GM12872 (cell line): ENCODE measurements around the gene GHSR.

Experiments
- CTCF ChIP-seq: IDR thresholded peaks from 3 replicates; pipeline ENCODE4 v1.5.1; 2011; ENCODE audit warnings: low read depth, mild to moderate bottlenecking, low read length, moderate library complexity; ENCODE audit not compliant: insufficient read depth

GHSR gene

GRCh38 chr3:172437713-172438112 is 10.5 kb downstream of the GHSR start:
- TF ChIP-seq CTCF = no peak

- TF ChIP-seq CTCF = no peak
Observed at GRCh38 chr3:172415323-172415722, 32.9 kb downstream of the GHSR start.

DNA sequence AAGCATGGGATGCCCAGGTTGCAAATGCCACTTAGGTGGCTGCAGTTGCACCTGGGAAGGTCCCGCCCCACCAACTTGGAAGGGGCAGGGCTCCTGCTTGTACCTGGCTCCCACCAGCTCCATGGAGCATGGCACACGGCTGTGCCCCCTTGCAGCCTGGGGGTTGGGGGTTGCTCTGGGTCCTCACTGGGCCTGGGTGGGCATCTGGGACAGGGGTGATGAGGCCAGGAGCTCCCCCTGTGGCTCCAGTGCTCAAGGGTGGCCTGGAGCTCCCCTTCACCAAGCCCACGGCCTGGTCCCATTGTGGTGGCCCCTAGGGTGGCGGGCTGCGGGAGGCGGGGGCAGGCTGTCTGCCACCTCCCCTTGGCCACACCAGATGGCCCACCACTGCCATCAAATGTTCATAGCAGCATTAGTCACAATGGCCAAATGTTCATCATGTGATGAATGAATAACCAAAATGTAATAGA is 36.7 kb downstream of the GHSR start:
- TF ChIP-seq CTCF = no peak

DNA sequence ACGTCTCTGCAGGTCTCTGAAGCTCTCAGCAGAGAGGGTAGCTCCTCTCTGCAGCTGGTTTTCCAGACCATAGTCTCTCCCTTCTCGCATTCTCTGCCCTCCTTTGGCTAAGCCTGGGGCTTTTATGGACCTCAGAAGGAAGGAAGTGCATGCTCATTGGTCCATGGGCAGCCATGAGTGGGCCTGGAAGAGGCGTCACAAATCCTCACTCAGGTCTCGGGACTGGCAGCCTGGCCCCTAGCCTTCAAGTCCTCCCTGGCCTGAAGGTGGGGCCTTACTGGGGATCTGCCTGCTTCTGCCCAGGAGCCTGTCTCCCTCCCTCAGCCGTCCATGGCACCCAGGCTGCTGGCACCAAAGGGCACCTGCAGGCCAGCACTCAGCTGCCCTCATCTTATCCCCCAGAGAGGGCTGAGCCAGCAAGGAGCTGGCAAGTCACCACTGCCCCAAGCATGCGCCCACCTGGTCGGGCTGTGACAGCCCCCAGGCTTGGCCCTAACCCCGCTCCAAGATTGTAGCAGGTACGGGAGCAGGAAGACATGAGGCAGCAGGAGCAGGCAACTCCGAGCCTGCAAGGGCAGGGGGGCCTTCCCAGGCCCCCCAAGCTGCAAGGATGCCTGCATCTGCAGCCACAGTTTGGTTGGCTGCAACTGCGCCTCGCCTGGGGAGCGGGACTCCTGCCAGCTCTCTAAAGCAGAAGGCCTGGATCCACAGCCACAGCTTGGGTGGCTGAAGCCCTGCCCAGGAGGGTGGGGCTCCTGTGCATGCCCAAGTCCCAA is 37.4 kb downstream of the GHSR start:
- TF ChIP-seq CTCF = no peak

DNA sequence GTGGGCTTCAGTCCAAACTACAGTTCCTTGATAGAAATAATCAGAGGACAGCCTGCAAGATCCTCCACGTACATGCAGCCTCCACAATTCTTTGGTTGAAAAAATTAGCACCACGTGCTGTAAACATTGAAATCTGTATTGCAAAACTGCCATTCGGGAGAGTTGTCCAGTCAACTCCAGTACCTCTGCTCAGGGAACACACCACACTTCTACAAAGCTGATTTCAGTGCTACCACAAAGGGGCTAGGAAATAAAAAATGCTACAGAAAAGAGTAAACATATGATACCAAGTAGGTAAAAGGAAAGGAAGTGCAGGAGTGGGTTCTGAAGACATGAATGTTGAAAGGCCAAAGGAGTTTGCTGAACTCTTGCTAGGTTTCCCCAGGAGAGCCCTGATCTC is 40.4 kb downstream of the GHSR start:
- TF ChIP-seq CTCF = no peak

- TF ChIP-seq CTCF = no peak
Observed at GRCh38 chr3:172405914-172406313, 42.3 kb downstream of the GHSR start.

DNA sequence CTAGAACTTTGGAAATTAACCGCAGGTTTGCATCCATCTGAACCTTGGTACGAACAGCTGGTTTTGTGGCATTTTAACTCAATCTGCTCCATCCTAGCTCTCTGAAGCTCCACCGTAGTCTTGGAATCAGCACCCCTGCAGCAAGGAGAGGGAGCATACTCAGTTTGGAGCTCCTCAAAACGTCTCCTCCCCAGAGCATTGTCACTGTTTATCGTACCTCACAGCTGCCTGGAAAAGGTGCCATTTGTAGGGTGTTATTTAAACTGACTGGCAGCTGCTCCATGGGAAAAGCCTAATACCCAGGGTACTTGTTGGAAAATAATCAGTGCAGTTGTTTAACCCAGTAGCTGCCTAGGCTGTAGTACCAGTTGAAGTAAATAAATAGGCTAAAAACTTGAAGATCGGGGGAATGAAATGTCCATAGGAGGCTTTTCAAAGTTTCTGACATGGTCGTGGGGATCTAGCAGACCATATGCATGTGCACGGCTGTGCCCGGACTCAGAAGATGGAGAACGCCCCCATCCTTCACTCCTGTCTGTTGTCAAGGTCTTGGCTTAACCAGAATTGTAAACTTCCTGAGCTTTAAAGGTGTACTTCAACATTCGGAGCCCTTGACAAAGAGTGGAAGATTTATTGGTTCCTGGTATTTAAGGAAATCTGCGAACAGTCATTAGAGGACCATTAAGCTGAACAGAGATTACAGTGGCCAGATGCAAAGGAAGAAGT is 43.9 kb downstream of the GHSR start:
- TF ChIP-seq CTCF = no peak
